HG03571 (cell line): Measurements from ENCODE around the gene UBXN2A.
"Not testable (repeated sequence)": the region's sequence is repeated elsewhere in the genome, so short reads cannot be mapped to it uniquely, and the experiment has no call there.

Experiments
- ATAC-seq: cut with Tn5 transposase; IDR thresholded peaks from one replicate; pipeline ENCODE4 v1.9.1; 2021; ENCODE audit not compliant: unreplicated experiment

Gene UBXN2A

DNA sequence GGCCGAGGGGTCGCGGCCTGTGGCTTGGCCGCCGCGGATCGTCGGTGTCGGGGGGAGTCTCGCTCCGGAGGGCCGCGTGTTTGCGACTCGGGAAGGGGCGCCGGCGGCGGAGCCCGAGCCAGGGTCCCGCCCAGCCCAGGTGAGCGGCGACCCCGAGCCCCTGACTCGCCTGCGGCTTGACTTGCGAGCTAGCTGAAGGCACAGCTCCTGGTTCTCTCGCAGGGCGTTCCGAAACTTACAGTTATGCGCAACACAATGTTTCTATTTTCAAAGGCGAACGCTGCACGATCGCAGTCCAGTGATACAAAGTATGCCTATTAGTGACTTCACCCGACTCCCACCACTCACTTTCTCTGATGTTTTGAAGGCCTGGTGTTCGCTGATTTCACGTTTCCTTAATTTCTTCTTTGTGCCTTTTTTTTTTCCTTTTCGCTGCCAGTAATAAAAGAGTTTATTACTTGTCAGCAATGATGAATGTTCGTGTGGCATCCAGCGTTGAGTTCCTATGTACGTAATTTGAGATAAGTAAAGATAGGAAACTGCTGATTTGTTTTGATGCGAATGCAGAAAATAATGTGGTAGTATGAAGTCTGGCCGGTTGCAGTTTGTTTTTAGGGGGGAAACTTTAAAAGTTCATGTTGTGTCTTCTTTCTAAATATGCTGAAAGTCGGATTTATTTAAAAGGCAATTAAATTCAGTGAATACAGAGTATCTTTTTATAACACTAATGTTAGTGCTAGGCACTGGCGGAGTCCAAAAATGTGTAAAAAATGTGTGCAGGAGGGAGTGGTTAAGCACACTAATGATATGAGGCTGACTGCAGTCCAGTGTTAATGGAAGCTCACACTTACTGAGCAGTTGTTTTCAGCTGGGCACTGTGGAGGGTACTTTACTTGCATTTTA is 706 bp downstream of the UBXN2A start:
- peak; percentile 50 for ATAC-seq

DNA sequence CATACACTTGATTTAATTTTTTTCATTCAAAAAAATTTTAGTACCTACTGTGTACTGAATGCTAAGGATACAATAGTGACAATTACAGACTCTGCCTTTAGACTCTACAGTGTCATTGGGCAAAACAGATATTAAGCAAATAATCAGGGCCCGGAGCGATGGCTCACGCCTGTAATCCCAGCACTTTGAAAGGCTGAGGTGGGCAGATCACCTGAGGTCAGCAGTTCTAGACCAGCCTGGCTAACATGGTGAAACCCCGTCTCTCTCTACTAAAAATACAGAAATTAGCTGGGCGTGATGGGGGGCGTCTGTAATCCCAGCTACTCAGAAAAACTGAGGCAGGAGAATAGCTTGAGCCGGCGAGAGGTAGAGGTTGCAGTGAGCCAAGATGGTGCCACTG is 1.4 kb downstream of the UBXN2A start:
- ATAC-seq, result no peak

DNA sequence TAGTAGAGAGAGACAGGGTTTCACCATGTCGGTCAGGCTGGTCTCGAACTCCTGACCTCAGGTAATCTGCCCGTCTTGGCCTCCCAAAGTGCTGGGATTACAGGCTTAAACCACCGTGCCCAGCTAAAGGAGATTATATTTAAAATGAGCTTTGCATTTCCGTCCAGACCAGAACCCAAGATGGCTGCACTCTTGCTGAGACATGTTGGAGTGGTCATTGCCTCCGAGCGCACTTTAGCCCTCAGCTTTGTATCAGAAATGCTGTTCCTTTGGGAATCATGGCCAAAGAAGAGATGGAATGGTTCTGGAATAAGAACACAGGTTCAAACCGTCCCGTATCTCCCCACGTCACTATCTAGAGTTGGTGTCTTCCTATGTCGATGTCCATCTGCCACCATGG is 3.4 kb downstream of the UBXN2A start:
- no peak for ATAC-seq

DNA sequence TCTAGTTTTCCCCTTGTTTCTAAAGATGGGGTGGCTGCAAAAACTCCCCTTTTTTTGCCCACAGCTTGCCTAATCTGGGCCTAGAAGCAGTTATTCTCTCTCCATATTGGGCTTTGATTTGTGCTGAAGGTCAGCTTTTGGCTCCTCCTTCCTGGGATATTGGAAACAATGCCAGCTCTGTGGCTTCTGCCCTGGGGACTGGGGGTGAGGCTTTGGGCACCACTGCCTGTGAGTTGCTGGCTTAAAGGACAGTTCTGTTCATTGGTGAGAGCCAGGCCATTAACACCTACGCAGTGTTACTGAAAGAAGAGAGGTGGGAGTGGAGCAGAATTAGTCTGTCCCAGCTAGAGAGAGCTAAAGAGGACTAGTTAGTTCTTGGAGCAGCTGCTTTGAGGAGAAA is 4.3 kb downstream of the UBXN2A start:
- no peak for ATAC-seq

DNA sequence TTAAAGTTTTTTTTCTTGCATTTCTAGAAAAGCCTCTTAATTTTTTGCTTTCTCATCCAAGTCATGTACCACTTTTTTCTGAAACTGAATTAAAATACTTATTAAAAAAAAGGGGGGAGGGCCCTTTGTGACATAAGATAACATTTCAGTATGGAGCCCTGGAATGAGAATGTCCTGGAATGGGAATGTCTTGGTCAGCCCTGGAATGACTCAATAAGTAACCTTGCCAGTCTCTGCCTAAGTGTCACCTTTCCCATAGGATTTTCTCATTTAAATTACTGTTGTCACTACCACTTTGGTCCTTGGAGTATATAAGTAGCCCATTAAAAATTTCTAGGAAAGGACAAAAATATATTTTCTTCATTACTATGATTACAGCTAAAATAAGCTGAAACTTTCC is 4.7 kb downstream of the UBXN2A start:
- ATAC-seq, result no peak

DNA sequence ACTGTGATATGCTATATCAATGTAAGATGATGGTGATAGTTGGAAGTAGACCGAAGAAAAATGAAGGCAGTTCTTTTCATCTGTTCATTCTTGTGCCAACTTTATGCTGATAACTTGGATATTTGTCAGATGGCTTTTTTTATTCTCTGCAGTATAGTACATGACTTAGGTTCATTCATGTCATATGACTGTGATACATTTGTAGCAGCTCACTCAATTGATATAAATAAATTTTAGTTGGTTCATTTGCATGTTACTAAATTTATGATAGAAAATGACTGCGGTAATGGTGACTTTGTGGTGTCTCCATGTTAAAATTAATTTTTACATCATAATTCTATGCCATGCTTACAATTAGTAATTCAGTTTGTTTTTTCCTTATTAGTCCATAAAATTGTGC is 7.1 kb downstream of the UBXN2A start:
- no peak for ATAC-seq

DNA sequence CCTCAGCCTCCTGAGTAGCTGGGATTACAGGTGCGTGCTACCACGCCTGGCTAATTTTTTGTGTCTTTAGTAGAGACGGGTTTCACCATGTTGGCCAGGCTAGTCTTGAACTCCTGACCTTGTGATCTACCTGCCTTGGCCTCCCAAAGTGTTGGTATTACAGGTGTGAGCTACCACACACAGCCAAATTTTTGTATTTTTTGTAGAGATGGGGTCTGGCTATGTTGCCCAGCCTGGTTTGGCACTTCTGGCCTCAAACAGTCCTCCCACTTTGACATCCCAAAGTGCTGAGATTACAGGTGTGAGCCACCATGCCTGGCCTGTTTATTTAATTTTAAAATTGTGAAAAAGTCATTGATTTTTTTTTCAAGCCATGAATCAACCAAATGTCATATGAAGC is 12.3 kb downstream of the UBXN2A start:
- not testable (repeated sequence) for ATAC-seq

DNA sequence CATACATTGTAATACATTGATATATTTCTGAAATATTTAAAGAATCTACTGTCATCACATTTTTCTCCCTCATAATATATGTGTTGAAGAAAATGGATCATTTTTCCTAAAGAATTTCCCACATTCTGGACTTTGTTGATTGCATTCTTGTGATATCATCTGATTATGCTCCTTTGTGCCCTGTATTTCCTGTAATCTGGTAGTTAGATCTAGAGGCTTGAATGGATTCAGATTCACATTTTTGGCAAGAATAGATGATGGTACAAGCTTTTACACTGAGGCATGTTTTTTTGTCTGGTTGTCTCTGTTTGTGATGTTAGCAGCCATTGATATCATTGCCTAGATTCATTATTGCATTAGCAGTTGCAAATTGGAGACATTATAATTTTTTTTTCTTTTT is 13.4 kb downstream of the UBXN2A start:
- no peak for ATAC-seq

DNA sequence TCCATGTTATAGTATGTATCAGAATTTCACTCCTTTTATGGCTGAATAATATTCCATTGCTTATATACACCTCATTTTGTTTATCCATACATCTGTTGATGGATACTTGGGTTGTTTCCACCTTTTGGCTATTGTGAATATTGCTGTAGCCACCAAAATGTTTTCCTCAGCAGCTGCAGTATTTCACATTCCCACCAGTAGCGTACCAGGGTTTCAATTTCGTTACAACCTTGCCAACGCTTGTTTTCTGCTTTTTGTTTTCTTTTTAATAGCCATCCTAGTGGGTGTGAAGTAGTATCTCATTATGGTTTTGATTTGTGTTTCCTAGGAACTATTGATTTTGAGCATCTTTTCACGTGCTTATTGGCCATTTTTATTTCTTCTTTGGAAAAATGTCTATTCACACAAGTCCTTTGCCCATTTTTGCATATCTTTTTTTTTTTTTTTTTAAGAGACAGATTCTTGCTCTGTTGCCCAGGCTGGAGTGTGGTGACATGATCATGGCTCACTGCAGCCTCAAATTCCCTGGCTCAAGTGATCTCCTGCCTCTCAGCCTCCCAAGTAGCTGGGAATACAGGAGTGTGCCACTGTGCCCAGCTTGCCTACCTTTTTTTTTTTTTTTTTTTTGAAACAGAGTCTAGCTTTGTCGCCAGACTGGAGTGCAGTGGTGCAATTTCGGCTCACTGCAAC is 14.2 kb downstream of the UBXN2A start:
- no peak for ATAC-seq

DNA sequence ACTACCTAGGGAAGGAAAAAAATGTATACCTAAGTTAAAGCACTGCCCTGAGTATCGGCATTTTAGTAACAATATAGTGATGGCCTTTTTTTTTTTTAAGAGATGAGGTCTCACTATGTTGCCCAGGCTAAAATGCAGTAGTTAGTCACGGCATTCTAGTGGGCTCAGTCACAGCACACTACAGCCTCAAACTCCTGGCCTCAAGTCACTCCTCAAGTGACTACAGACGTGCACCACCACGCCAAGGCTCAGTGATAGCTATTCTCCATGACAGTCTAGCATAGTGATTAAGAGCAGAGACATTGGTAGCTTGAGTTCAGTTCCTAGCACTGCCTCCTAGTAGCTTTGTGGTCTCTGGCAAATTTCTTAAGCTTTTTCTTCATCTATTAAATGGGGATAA is 27.6 kb downstream of the UBXN2A start:
- ATAC-seq, result no peak

DNA sequence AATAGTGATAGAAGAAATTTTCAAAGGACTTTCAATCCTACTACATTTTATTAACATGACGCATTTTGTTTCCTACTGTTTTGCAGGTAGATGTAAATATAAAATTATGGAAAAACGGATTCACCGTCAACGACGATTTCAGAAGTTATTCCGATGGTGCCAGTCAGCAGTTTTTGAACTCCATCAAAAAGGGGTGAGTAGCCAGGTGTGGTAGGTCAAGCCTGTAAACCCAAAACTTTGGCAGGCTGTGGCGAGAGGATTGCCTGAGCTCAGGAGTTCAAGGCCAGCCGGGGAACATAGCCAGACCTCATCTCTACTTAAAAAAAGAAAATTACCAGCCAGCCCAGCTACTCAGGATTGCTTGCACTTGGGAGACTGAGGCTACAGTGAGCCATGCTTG is 36.6 kb downstream of the UBXN2A start:
- ATAC-seq, result no peak

DNA sequence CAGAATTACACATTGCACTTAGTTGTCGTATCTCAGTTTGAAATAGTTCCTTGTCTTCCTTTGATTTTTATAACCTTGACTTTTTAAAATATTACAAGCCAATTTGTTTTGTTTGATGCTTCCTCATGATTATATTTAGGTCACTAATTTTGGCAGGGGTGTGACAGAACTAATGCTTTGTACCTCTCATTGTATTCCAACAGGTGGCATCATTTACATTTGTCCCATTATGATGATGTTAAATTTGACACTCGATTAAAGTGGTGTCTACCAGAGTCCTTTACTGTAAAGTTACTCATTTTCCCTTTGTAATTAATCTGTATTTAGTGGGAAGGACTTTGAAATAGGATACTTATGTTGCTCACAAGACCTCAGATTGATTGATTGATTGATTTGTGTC is 48.1 kb downstream of the UBXN2A start:
- ATAC-seq, result no peak

DNA sequence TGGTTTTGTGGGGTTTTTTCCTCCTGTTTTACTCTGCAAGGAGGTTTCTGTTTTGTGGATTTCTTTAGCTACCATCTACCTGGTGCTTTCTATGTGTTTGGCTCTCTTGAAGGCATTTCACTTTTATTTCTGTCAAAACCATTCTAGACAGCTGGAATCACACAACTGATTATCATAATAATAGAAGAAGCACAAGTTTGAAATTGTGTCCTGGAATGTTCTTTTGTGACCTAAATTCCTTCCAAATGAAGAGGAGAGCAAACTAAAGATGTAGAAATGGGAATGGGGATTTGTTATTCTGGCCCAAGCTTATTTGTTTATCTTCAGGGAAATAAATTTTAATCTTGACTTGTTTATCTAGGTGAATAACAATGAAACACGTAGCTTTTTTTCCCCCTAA is 52.7 kb downstream of the UBXN2A start:
- no peak for ATAC-seq

DNA sequence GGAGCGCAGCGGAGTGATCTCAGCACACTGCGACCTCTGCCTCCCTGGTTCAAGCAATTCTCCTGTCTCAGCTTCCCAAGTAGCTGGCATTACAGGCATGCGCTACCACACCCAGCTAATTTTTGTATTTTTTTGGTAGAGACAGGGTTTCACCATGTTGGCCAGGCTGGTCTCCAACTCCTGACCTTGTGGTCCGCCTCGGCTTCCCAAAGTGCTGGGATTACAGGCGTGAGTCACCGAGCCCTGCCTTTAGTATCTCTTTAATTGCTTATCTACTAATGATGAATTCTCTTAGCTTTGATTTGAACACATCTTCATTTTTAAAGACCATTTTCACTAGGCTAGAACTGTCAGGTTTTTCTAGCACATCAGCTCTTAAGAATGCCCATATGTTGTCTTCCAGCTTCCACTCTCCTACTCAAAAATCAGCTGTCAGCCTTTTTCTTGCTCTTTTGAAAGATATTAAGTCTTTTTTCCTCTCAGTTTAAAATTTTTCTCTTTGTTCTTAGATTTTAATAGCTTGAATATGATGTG is 53.5 kb downstream of the UBXN2A start:
- ATAC-seq, result no peak

DNA sequence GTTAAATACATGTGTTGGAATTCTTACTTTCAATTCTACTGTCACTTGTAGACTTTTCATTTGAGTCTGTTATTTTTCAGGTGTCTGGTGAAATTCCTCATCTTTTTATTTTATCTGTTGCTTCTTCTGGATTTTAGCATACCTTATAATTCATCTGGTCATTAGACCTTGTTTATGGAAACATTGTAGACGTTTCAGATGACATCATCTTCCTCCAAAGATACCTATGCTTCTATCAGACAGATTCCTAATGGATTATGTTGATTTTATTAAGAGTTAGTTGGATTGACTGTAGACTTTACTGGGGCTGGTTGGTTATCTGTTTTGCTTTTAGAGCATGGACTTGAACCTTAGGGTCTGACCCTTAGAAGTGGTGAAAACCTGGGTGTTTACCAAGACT is 54.3 kb downstream of the UBXN2A start:
- no peak for ATAC-seq

DNA sequence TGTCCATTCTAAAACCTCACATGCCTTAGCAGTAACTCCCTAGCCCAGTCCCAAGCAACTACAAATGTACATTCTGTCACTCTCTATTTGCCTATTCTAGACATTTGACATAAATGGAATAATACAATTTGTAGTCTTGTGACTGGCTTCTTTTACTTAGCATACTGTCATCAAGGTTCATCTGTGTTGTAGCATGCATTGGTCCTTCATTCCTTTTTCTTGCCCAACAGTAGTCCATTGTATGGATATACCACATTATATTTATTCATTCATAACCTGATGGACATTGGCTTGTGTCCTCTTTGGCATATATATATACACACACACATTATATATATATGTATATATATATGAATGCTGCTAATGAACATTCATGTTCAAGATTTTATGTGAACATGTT is 67.4 kb downstream of the UBXN2A start:
- ATAC-seq, result no peak

DNA sequence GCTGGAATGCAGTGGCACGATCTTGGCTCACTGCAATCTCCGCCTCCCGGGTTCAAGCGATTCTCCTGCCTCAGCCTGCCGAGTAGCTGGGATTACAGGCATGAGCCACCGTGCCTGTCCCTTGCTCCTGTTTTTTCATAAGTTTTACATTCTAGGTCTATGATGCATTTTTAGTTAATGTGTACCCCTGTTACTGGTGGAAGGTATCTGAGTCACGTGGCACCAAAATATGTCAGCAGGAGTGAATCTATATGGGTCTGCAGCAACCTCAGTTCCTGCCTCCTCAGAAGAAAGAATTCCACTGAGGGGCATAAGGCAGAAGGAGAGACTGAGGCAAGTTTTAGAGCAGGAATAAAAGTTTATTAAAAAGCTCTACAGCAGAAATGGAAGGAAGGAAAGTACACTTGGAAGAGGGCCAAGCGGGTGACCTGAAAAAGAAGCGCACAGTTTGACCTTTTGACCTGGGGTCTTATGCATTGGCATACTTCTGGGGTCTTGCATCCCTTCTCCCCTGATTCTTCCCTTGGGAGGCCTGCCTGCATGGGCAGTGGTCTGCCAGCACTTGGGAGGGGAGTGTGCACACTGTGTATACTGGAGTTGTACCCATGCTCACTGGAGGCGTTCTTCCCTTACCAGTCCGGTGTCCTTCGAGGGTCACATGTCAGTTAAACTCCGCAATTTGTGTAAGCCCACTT is 68.6 kb downstream of the UBXN2A start:
- no peak for ATAC-seq

DNA sequence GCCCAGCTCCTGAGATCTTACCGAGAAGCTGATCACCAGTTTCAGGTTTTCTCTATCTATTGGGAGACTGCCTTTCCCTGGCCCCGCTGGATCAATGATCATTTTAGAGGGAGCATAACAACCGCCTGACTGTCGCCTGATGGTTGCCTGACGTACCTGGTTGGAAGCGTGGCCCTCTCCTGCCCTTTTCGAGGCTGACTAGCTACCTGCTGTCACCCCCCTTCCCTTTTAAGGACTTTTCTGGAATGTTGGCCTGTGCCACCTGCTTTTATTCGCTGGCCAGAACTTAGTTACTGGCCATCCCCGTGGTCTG is 69.1 kb downstream of the UBXN2A start:
- no peak for ATAC-seq

DNA sequence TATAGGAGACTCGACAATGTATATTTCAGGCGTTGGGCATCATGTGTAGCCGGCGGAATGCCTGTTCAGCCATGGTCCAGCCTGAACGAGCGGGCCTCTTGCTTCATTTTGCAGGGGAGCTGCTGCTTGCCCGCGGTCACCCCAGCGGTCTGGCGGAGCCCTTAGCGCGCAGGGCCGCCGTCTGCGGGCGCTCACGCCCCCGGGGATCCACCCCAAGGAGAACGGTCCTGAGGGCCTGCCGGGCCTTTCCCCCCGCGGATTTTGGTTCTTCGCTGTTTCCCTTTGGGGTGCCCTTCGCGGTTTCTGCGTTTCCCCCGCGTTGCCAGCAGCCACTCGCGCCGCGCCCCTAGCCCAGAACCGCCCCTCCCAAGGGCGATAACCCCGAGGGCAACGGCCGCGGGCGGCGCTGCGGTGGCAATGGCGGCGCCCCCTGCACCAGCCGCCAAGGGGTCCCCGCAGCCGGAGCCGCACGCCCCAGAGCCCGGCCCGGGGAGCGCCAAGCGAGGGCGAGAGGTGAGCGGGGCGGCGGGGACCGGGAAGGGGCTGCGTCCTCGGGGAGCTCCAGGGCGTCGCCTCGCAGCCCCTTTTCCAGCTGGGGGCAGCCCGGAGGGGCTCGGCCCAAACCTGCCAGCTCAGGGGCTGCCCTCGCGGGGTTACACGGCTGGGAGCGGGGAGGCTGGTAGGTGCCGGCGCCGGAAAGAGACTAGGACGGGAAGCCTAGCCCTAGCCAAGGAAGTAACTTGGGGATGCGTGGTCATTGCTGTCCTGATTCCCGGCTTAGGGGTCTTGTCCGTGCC is 69.6 kb downstream of the UBXN2A start, which contains the start of gene MFSD2B:
Gene MFSD2B, plus strand, starts transcription at position 406 of the 797 bp plus-strand sequence. Its CDS starts 12 bp downstream, at position 418.
- ATAC-seq, result no peak

DNA sequence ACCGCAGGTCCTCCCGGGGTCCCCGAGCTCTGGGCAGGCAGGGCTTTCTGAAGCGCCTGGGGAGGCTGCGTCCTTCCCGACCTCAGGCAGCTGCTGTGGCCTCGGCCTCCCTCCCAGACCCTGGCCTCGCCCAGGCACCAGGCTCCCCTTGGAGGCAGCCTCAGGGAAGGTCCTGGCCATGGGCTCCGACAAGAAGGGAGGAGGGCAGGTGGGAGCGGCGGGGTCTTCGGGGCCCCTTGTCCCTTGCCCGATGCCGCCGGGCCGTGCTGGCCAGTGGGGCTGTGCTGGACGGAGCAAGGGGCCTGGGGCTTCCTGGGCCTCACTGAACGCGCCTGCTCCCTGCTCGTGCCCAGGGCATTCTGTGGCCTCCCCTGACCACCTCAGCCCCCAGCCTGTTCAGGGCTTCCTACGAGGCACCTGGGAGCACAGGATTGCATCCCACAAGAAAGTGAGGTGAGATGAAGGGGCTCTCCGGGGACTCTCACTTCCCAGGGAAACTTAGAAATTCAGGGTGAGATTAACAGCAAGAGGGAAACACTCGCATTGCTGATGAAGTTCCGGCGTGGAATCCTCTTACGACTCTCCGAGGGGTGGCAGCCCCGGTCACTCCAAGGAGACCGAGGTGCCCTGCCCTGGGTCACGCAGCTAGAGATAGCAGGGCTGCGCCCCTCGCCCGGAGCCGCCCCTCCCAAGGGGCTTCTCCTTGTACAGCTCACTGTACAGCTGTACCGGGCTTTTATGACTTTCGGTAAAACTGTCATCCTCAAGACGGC is 70.4 kb downstream of the UBXN2A start:
- no peak for ATAC-seq
